NCI-H82 (cell line): ENCODE data around the gene FIGNL2.

ENCODE experiments used
- DNase-seq: peaks from one replicate; lab custom pipeline; 2025; lab: John Stamatoyannopoulos, UW

Gene FIGNL2

DNA sequence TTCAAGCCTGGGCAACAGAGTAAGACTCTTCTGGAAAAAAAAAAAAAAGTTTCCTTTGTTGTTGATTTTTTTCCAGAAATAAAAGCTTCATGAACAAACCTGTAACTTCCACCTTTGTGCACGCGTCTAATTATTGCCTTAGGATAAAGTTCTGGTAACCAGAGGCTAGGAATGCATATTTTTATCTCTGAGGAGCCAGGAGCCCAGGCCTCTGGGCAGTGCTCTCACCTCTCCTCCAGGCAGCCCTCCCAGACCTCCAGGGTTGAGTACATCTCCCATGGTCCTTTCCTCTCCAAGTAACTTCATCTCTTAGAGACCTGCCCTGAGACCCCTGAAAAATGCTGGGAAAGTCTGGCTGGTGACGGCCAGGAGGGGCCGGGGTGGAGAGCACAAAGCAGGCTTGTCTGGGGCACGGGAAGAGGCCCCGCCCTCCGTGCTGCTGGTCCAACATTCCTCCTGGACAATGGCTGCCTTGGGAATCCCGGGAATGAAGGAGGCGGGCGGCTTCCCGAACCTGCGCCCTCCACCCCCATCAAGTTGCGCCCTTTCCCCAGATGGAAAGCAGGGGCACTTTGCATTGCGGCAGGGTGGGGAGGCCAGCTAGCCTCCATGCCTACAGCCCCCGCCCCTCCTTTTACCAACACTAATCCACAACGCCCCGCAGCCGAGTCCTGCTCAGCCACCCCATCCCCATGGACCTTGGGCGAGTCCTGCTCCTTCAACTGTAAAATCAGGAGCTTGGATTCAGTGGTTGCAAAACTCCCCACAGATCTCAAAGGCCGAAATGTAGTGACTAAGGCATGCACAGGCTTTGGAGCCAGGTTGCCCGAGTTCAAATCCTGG, 7.3 kb upstream of the FIGNL2 start:
- no peak for DNase-seq

- DNase-seq, result no peak
These were observed 4.1 kb upstream of the FIGNL2 start for GRCh38 chr12:51852404-51853137.

- no peak for DNase-seq
These were observed 3.1 kb upstream of the FIGNL2 start for GRCh38 chr12:51851413-51852124.

DNA sequence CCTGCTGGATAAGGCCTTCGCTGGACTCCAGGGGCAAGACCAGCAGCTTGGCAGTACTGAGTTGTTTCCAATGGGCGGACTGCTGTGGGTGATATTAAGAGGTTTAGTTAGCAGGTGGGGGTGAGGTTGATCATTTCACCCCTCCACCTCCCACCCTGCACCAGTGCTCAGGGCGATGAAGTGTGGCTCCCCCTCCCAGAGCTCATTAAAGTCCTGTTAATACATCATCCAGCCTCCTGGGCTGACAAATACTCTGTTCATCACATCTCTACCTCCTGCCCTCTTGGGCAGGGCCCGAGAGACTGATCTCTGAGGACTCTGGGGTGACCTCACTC, 2.4 kb upstream of the FIGNL2 start:
- DNase-seq, result no peak

GRCh38 chr12:51850081-51850964, 1.8 kb upstream of the FIGNL2 start:
- DNase-seq, result no peak

DNA sequence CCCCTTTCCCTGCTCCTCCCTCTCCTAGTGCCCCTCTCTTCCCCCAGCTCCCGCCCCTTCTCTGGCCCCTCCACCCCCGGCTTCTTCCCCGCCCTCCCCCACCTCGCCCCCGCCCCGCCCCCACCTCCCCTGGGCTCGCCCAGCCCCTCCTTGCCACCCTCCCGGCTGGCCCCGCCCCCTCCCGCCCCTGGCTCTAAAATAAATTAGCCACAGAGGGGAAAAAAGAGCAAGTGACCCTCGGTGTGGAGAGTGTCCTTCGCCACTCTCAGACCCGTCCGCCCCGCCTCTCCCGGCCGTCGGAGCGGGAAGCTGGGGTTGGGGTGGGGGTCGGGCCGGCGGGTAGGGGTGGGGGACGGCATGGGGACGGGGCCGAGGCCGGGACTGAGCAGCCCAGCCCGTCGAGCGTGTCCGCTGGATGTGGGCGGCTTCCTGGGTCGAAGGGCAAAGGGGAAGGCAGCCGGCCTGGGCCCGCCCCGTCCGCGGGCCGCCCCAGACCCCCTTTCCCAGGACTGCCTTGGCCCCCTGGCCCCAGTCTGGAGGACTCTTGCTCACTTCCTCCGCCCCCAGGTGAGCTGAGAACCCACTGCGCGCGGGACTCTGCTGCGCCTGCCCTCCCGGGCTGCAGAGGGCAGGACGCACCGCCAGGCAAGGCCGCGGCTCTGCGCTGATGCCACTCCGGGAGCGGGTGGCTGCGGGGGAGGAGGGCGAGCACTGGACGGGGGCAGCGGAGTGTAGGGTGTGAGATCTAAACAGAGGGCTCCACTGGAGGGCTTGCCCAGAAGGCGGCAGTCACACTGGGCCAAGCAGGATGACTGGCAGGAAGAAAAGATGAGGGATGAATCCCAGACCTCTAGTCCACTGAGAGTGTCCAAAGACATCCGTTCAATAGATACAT, 570 bp upstream of the FIGNL2 start:
- peak; percentile 59 for DNase-seq

DNA sequence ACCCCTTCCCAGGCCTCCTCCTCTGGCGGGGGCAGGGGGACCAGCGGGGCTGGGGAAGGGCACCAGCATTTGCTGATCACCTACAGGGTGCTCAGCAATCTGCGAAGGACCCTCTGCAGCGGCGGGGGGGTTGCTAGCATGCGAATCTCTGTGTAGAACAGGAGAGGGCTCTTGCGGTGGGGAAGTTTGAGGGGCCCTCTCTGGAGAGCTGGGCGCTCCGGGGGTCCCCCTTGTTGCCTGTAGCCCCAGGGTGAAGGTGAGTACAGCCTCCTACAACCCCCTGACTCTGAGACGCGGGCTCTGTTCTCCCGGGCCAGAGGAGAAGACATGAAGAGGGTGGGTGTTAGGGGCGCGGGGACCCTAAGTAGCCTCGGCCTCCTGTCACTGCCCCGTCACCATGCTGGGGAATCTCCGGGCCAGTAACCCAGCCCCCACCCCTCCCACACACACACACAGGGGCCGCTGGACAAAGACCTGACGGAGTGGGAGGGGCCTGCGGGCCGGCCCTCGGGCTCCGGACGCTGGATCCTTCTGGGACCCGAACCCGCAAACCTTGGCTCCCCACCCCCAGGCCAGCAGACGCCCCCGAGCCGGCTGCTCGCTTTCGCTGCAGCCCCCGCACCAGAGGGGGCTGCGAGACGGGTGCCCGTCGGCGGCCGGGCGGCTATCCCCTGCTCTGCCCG, 734 bp downstream of the FIGNL2 start:
- no peak for DNase-seq

DNA sequence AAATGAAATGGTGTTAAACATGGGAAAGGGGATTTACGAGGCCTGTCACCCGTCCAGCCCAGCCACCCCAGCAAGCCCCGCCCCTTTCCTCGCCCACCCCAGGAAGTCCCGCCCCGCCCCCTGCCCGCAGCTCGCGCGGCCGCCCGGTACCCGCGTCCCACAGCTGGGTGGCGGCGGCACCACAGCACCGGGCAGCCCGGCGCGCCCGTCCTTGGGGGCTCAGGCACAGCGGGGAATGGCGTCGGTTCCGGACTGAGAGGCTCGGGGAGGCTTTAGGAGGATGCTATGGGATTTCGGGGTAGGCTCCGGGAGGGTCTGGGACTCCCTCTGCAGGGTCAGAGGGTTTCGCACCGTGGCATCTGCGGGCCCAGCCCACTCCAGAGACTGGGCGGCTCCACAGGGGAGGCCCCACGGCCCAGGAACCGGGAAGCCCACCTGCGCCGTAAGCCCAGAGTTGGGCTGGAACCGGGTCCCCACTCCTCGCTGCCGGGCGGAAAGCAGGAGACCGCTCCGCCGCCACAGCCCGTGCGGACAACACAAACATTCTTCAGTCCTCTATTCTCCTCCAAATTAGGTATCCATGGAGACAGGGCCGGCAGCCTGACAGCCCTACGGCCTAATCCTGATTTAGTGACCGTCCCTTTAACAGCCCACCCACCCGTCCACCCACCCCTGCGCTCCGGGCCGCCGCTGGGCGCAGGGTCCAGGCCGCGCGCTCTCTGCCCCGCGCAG, 1.4 kb downstream of the FIGNL2 start:
- DNase-seq, result peak; percentile 78

- no peak for DNase-seq
These were observed 2.2 kb downstream of the FIGNL2 start for GRCh38 chr12:51846271-51846691.

- no peak for DNase-seq
These were observed 3.0 kb downstream of the FIGNL2 start for GRCh38 chr12:51845482-51845881.

- DNase-seq, result no peak
These were observed 3.7 kb downstream of the FIGNL2 start for GRCh38 chr12:51844854-51845253.

DNA sequence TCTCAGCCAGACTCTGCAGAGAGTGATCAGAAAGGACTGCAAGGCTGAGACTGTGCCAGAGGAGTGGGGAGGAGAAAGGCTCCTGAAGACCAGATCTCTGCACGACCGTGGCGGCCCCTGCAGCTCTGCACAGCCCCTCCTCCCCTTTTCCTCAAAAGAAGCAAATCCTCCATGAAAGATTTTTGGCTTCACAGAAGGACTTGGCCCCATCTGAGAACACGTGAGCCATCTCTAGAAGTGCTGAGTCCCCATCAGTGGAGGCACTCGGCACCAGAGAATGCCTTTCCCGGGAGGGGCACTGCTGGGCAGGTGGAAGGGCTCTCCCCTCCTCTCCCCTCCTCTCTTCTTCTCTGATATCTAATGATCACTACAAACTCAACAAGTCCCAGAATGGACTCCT, 6.8 kb downstream of the FIGNL2 start:
- DNase-seq, result no peak

GRCh38 chr12:51840966-51841365, 7.6 kb downstream of the FIGNL2 start:
- no peak for DNase-seq

DNA sequence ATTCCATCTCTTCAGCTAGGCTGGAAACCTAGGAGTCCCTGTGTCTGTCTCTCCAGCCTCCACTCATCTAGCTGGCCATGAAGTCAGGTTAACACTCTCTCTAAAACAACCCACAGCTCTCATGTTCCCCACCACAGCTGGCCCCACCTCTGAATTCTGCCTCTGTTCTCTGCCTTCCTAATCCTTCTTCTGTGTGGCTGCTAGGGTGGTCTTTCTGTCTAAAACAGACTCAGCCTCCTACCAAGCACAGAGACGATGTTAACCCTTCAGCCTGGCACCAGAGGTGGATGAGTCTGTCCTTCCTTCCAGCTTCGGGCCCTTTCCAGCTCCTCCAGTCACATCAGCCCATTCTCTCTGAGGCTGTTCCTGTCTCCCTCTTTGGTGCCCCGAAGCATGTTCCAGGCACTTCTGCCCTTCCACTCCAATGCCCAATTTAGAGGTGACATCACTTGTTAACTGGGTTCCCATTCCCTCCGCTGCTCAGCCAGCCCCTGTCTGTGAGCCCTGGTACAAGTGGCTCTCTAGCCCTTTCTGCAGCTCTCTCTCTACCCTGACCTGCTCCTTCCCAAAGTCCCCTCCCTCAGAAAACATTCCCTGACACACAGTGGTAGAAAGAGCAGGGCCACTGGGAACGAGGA, 9.1 kb downstream of the FIGNL2 start:
- DNase-seq, result no peak

GRCh38 chr12:51838762-51839161, 9.8 kb downstream of the FIGNL2 start:
- DNase-seq, result no peak

- DNase-seq, result no peak
These were observed 10.5 kb downstream of the FIGNL2 start for GRCh38 chr12:51838036-51838435.

GRCh38 chr12:51837286-51837685, 11.2 kb downstream of the FIGNL2 start:
- no peak for DNase-seq

- DNase-seq, result no peak
These were observed 11.7 kb downstream of the FIGNL2 start for GRCh38 chr12:51836827-51837173.
